Measurements from ENCODE around the gene ARTN. TPM values are rescaled to one million over a fixed set of nuclear protein-coding genes. Genes with fewer than 3 reads are reported as not detected.

The ARTN gene
- total and polyA plus RNA-seq, 5 donors from 2014 or later = 1.5 TPM; not detected in 4

DNA sequence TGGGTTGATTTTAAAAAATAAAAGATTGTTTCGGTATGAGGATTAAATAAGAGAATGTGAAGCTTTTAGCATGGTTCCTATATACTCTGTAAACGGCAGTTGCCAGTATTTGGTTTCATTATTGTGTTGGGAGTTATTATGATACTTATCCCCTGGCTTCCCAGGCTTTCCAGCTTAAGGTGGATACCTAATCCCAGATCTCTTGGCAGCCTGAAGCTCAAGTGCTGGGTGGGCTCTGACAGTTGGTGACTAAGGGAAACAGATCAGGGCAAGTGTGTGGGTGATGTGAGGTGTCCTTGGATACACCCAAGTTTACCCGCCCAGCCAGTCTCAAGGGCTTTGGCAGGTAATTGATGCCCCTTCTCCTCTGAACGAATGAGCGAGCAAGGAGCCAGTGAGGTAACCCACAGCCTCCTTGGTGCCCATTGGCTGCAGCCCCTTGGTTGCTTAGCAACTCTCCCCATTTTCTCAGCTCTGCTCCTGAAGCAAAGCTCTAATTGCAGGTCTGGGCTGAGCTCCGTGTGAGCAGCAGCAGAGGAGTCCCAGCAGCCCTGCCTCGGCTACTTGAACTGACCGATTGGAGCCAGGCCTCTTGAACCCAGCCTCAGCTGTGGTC, 19.2 kb downstream of the ARTN start:
- Mint-ChIP-seq H3K27ac (no peak overlapping the region), H3K4me3 (no peak overlapping the region), H3K27me3 (no peaks in the 10 kb centered on the region), H3K4me1 (peaks cover 8 to 33% (median 21%) of the 10 kb centered on the region in 4 donors), H3K9me3 (no peaks in the 10 kb centered on the region), H3K36me3 (peaks cover 23% of the 10 kb centered on the region)
- peaks cover 4% of the 10 kb centered on the region for H3K4me1 ChIP-seq (ENCODE audit: control insufficient read depth, insufficient read depth, low read length, poor library complexity, severe bottlenecking)
- no peak overlapping the region for H3K4me3 ChIP-seq (ENCODE audit: low read depth, low read length)
- no peak for ATAC-seq (ENCODE audit: low read depth in 2 of 2)
- H3K9me3 ChIP-seq (ENCODE audit: control insufficient read depth in 2 of 2, low read length in 2 of 2) = no peaks in the 10 kb centered on the region
- H3K27ac ChIP-seq (ENCODE audit: insufficient read depth, low read length, poor library complexity, severe bottlenecking) = no peak overlapping the region
- H3K36me3 ChIP-seq (ENCODE audit: control insufficient read depth, insufficient read depth, low read length) = peaks cover 17% of the 10 kb centered on the region
- no peaks in the 10 kb centered on the region for H3K27me3 ChIP-seq (ENCODE audit: control insufficient read depth, insufficient read depth, low read length)
- DNase-seq = no peak

DNA sequence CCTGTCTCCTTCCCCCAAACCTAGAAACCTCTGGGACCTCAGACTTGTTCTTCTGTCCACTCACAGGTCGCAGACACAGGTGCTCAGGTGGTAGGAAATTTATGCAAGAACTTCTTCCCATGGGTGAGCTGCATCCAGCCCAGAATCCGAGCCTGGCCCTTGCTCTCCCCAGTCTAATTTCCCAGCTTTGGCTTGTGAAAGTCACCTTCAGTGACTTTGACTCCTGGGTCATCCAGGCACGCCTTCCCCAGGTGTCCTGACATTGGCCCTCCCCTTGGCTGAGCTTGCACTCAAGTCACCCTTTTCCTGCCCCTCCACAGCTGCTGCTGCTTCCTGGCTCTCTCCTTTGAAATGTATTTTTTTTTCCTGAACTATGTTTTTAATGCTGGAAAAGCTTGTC, 19.8 kb downstream of the ARTN start:
- Histone ChIP-seq H3K9me3 (ENCODE audit: control insufficient read depth in 2 of 2, low read length in 2 of 2) (no peaks in the 10 kb centered on the region), H3K27me3 (ENCODE audit: control insufficient read depth, insufficient read depth, low read length) (no peaks in the 10 kb centered on the region)

DNA sequence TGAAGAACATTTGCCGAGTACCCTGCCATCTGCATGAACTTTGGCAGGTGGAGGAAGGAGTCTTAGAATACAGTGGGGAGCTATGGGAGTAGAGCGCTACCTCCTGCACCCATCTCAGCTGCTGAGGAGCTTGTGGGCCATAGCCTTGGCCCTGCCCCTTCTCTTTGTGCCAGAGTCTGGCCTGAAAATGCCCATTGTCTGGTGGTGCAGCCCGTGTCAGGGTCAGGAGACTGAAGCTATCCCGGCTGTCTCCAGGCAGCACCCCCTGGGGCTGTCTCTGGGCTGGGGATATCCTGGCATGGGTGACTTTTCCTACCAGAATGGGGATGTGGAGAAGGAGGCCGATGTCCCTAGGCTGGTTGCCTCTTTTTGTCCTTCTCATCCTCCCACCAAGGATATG, 20.4 kb downstream of the ARTN start:
- Mint-ChIP-seq H3K36me3 (peaks cover 33% of the 10 kb centered on the region), H3K4me1 (peaks cover 8 to 21% (median 13%) of the 10 kb centered on the region in 4 donors), H3K27ac (peak overlapping the region in 1 of 3 donors; percentile 50), H3K4me3 (no peak overlapping the region), H3K27me3 (no peaks in the 10 kb centered on the region), H3K9me3 (no peaks in the 10 kb centered on the region)
- Histone ChIP-seq H3K9me3 (ENCODE audit: control insufficient read depth in 2 of 2, low read length in 2 of 2) (no peaks in the 10 kb centered on the region), H3K4me3 (ENCODE audit: low read depth, low read length) (no peak overlapping the region), H3K27ac (ENCODE audit: insufficient read depth, low read length, poor library complexity, severe bottlenecking) (no peak overlapping the region), H3K36me3 (ENCODE audit: control insufficient read depth, insufficient read depth, low read length) (peaks cover 26% of the 10 kb centered on the region), H3K4me1 (ENCODE audit: control insufficient read depth, insufficient read depth, low read length, poor library complexity, severe bottlenecking) (no peaks in the 10 kb centered on the region), H3K27me3 (ENCODE audit: control insufficient read depth, insufficient read depth, low read length) (no peaks in the 10 kb centered on the region)
- ATAC-seq (ENCODE audit: low read depth in 2 of 2) = no peak
- no peak for DNase-seq

More for the DNA sequence above, 19.8 kb downstream of the ARTN start:
- Mint-ChIP-seq H3K4me1 (peaks cover 8 to 28% (median 17%) of the 10 kb centered on the region in 4 donors), H3K9me3 (no peaks in the 10 kb centered on the region), H3K36me3 (peaks cover 28% of the 10 kb centered on the region), H3K27me3 (no peaks in the 10 kb centered on the region), H3K27ac (no peak overlapping the region), H3K4me3 (no peak overlapping the region)
- Histone ChIP-seq H3K27ac (ENCODE audit: insufficient read depth, low read length, poor library complexity, severe bottlenecking) (no peak overlapping the region), H3K36me3 (ENCODE audit: control insufficient read depth, insufficient read depth, low read length) (peaks cover 21% of the 10 kb centered on the region), H3K4me3 (ENCODE audit: low read depth, low read length) (no peak overlapping the region), H3K4me1 (ENCODE audit: control insufficient read depth, insufficient read depth, low read length, poor library complexity, severe bottlenecking) (no peaks in the 10 kb centered on the region)
- no peak for DNase-seq
- no peak for ATAC-seq (ENCODE audit: low read depth in 2 of 2)

DNA sequence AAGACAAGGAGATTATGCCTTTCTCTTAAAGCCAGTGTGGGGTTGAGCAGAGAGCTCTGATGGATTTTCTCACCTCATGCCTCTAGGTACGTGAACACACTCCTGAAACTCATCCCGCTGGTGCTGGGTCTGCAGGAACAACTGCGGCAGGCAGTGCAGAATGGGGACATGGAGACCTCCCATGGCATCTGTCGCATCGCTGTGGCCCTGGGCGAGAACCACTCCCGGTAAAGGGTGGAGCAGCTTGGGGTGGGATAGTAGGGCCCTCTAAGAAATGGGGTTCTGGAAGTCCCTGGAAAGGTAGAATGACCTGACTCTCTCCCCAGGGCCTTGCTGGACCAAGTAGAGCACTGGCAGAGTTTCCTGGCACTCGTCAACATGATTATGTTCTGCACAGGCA, 22.6 kb downstream of the ARTN start:
- H3K9me3 ChIP-seq (ENCODE audit: control insufficient read depth in 2 of 2, low read length in 2 of 2) = no peaks in the 10 kb centered on the region
- H3K4me3 Mint-ChIP-seq = no peak overlapping the region
- no peak overlapping the region for H3K27ac Mint-ChIP-seq
- H3K27ac ChIP-seq (ENCODE audit: insufficient read depth, low read length, poor library complexity, severe bottlenecking) = no peak overlapping the region
- H3K4me3 ChIP-seq (ENCODE audit: low read depth, low read length) = no peak overlapping the region
- ATAC-seq (ENCODE audit: low read depth in 2 of 2) (no peak), DNase-seq (no peak)
- H3K9me3 Mint-ChIP-seq = no peaks in the 10 kb centered on the region
- no peaks in the 10 kb centered on the region for H3K27me3 ChIP-seq (ENCODE audit: control insufficient read depth, insufficient read depth, low read length)
- peaks cover 29% of the 10 kb centered on the region for H3K36me3 Mint-ChIP-seq
- peaks cover 27% of the 10 kb centered on the region for H3K36me3 ChIP-seq (ENCODE audit: control insufficient read depth, insufficient read depth, low read length)
- H3K4me1 Mint-ChIP-seq = peaks cover 1 to 9% (median 6%) of the 10 kb centered on the region in 4 donors
- H3K4me1 ChIP-seq (ENCODE audit: control insufficient read depth, insufficient read depth, low read length, poor library complexity, severe bottlenecking) = no peaks in the 10 kb centered on the region
- H3K27me3 Mint-ChIP-seq = no peaks in the 10 kb centered on the region

DNA sequence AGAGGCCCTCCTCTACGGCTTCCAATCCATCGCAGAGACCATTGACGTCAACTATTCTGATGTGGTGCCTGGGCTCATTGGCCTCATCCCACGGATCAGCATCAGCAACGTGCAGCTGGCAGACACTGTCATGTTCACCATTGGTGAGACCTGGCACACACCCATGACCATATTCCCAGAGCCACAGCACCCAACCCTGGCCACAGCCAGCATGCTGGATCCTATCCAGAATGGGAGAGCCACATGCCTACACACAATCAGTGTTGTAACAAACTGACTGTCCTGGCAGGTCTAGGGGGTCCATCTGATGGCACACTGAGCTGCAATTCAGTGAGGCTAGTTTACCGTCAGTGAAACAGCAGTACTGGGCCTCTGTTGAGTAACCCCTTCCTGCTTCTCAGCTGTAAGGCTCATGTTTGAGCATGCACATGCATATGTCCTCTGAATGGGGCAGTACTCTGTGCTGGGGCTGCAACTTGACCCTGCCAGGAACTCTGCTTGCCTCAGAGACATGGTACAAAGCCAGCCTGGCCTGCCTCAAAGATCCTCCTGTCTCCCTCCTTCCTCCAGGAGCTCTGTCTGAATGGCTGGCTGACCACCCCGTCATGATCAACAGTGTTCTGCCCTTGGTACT, 23.9 kb downstream of the ARTN start:
- H3K36me3 ChIP-seq (ENCODE audit: control insufficient read depth, insufficient read depth, low read length) = peaks cover 27% of the 10 kb centered on the region
- ATAC-seq (ENCODE audit: low read depth in 2 of 2) (no peak), DNase-seq (no peak)
- no peak overlapping the region for H3K27ac ChIP-seq (ENCODE audit: insufficient read depth, low read length, poor library complexity, severe bottlenecking)
- no peaks in the 10 kb centered on the region for H3K9me3 ChIP-seq (ENCODE audit: control insufficient read depth in 2 of 2, low read length in 2 of 2)
- Mint-ChIP-seq H3K4me1 (peaks cover 0 to 8% (median 2%) of the 10 kb centered on the region in 4 donors), H3K4me3 (peak overlapping the region in 1 of 4 donors; percentile 27), H3K27ac (peak overlapping the region in 1 of 3 donors; percentile 42), H3K9me3 (no peaks in the 10 kb centered on the region), H3K36me3 (peaks cover 31% of the 10 kb centered on the region), H3K27me3 (no peaks in the 10 kb centered on the region)
- no peak overlapping the region for H3K4me3 ChIP-seq (ENCODE audit: low read depth, low read length)
- H3K27me3 ChIP-seq (ENCODE audit: control insufficient read depth, insufficient read depth, low read length) = no peaks in the 10 kb centered on the region
- no peaks in the 10 kb centered on the region for H3K4me1 ChIP-seq (ENCODE audit: control insufficient read depth, insufficient read depth, low read length, poor library complexity, severe bottlenecking)

DNA sequence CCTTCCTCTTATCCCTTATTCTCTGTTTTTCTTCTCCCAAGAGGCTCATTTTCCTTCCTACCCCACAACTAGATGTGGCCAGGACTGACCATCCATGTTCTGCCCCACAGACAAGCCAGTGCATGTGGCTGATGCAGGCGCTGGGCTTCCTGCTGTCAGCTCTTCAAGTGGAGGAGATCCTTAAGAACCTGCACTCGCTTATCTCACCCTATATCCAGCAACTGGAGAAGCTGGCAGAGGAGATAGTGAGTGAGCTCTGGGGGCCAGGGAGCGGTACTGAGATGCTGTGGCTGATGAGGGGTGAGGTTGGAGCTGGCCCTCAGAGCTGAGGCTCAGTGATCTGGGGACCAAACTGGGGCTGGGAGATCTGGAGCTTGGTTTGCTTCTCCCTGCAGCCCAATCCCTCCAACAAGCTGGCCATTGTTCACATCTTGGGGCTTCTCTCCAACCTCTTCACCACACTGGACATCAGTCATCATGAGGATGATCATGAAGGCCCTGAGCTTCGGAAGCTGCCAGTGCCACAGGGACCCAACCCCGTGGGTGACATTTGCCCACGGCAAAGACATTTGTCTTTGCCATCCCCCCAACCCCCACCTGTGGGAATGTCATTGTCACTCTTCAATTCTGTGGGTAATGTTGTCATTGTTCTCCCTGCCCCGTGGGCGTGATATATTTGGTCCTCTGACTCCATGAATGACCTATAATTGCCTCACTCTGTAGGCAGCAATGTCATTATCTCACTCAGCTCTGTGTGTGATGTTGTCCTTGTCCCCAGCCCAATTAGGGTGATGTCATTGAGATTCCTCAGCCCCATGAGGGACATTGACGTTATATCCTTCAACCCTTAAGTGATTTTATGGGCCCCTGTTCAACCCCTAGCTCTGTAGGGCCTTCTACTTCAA, 25.0 kb downstream of the ARTN start:
- Histone ChIP-seq H3K4me1 (ENCODE audit: control insufficient read depth, insufficient read depth, low read length, poor library complexity, severe bottlenecking) (no peaks in the 10 kb centered on the region), H3K9me3 (ENCODE audit: control insufficient read depth in 2 of 2, low read length in 2 of 2) (no peaks in the 10 kb centered on the region), H3K36me3 (ENCODE audit: control insufficient read depth, insufficient read depth, low read length) (peaks cover 32% of the 10 kb centered on the region), H3K27me3 (ENCODE audit: control insufficient read depth, insufficient read depth, low read length) (no peaks in the 10 kb centered on the region), H3K4me3 (ENCODE audit: low read depth, low read length) (no peak overlapping the region), H3K27ac (ENCODE audit: insufficient read depth, low read length, poor library complexity, severe bottlenecking) (no peak overlapping the region)
- H3K9me3 Mint-ChIP-seq = no peaks in the 10 kb centered on the region
- H3K4me1 Mint-ChIP-seq = peaks cover 0 to 8% (median 2%) of the 10 kb centered on the region in 4 donors
- no peaks in the 10 kb centered on the region for H3K27me3 Mint-ChIP-seq
- no peak overlapping the region for H3K27ac Mint-ChIP-seq
- H3K4me3 Mint-ChIP-seq = peak overlapping the region in 1 of 4 donors; percentile 27
- DNase-seq (no peak), ATAC-seq (ENCODE audit: low read depth in 2 of 2) (no peak)
- peaks cover 32% of the 10 kb centered on the region for H3K36me3 Mint-ChIP-seq

DNA sequence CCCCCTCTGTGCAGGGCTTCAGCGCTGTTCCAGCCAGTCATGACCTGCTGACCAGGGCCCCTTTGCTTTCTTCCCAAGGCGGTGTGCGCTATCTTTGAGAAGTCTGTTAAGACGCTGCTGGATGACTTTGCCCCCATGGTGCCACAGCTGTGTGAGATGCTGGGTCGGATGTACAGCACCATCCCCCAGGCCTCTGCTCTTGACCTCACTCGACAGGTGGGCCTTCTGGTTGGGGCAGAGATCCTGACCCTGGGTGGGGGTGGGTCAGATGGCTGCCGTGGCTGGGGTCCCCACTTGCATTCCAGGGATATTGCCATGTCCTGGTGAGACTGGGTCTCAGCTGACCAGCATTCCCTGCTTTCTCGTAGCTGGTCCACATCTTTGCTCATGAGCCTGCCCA, 27.2 kb downstream of the ARTN start:
- Histone ChIP-seq H3K9me3 (ENCODE audit: control insufficient read depth in 2 of 2, low read length in 2 of 2) (no peaks in the 10 kb centered on the region), H3K27ac (ENCODE audit: insufficient read depth, low read length, poor library complexity, severe bottlenecking) (no peak overlapping the region), H3K4me1 (ENCODE audit: control insufficient read depth, insufficient read depth, low read length, poor library complexity, severe bottlenecking) (no peaks in the 10 kb centered on the region), H3K36me3 (ENCODE audit: control insufficient read depth, insufficient read depth, low read length) (peaks cover 32% of the 10 kb centered on the region), H3K4me3 (ENCODE audit: low read depth, low read length) (no peak overlapping the region), H3K27me3 (ENCODE audit: control insufficient read depth, insufficient read depth, low read length) (no peaks in the 10 kb centered on the region)
- Mint-ChIP-seq H3K36me3 (peaks cover 32% of the 10 kb centered on the region), H3K9me3 (no peaks in the 10 kb centered on the region), H3K27me3 (no peaks in the 10 kb centered on the region), H3K27ac (no peak overlapping the region), H3K4me3 (no peak overlapping the region), H3K4me1 (no peaks in the 10 kb centered on the region)
- ATAC-seq (ENCODE audit: low read depth in 2 of 2) (no peak), DNase-seq (no peak)

All from CD4-positive, CD25-positive, alpha-beta regulatory T cell (primary cell).